Thyroid gland (tissue), 4 donors: ENCODE measurements around the gene C1orf94.

Experiments
- POLR2A ChIP-seq, 2 donors: fragments of 450-650 bp; IDR thresholded peaks; one replicate each; pipeline ENCODE4 v1.6.1; 2017; ENCODE audit warnings: antibody characterized with exemption in 2 of 2, mild to moderate bottlenecking in 2 of 2, moderate library complexity in 1 of 2
- TF ChIP-seq, protein P1 (sequence below), 6 experiments: fragments of 200-600 bp in 3 of 6; fragments of 450-650 bp in 3 of 6; sonication (generic) in 3 of 6; IDR thresholded peaks; one replicate each; pipeline ENCODE4 v1.5.1; 2016 to 2019; ENCODE audit warnings: antibody characterized with exemption in 6 of 6, mild to moderate bottlenecking in 2 of 6, inconsistent platforms in 1 of 6, moderate library complexity in 1 of 6

DNA sequence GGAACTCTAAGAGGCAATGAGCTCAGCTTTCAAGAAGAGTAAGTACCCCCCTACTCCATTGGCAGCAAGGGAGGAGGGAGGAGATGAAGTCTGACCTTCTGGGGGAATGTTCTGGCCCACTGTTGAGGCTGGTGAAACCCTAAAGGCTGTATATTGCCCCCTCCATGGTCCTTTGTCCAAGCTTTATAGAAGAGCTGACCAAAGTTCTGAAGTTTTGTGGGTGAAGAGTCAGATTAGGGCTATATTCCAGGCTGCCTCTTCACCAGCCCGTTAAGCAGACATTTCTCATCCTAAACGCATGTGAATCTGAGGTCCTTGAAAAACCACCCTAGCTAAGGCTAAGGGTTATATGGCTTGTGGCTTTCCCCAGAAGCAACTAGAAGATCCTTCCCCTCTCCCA is 1.4 kb downstream of the C1orf94 start:
- TF ChIP-seq POLR2A (IDR thresholded peaks at IDR 0.05), result no peak
- TF ChIP-seq, protein P1, sequence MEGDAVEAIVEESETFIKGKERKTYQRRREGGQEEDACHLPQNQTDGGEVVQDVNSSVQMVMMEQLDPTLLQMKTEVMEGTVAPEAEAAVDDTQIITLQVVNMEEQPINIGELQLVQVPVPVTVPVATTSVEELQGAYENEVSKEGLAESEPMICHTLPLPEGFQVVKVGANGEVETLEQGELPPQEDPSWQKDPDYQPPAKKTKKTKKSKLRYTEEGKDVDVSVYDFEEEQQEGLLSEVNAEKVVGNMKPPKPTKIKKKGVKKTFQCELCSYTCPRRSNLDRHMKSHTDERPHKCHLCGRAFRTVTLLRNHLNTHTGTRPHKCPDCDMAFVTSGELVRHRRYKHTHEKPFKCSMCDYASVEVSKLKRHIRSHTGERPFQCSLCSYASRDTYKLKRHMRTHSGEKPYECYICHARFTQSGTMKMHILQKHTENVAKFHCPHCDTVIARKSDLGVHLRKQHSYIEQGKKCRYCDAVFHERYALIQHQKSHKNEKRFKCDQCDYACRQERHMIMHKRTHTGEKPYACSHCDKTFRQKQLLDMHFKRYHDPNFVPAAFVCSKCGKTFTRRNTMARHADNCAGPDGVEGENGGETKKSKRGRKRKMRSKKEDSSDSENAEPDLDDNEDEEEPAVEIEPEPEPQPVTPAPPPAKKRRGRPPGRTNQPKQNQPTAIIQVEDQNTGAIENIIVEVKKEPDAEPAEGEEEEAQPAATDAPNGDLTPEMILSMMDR (IDR thresholded peaks at IDR 0.05), result no peak
